Endothelial cell (in vitro differentiated cells): ENCODE data around the gene COL5A1. TPM values are rescaled to one million over a fixed set of nuclear protein-coding genes. Genes with fewer than 3 reads are reported as not detected.
A peak's percentile ranks its signal among the peaks of the same experiment; 100 is the strongest.

Experiments
- DNase-seq: peaks from one replicate; pipeline ENCODE4 v3.0.0; 2021; ENCODE audit warnings: low spot score
- H3K27ac Mint-ChIP-seq: one replicate; pipeline ENCODE4 v1.8.0; 2021; ENCODE audit warnings: mixed read lengths, inconsistent platforms; ENCODE audit not compliant: unreplicated experiment
- H3K27me3 Mint-ChIP-seq: one replicate; pipeline ENCODE4 v1.8.0; 2021; ENCODE audit warnings: mild to moderate bottlenecking, moderate library complexity, mixed read lengths, inconsistent platforms; ENCODE audit not compliant: unreplicated experiment
- H3K36me3 Mint-ChIP-seq: one replicate; pipeline ENCODE4 v1.8.0; 2021; ENCODE audit warnings: mild to moderate bottlenecking, low read depth, mixed read lengths, inconsistent platforms; ENCODE audit not compliant: unreplicated experiment
- H3K4me1 Mint-ChIP-seq: one replicate; pipeline ENCODE4 v1.8.0; 2021; ENCODE audit warnings: mild to moderate bottlenecking, mixed read lengths, inconsistent platforms; ENCODE audit not compliant: unreplicated experiment
- H3K4me3 Mint-ChIP-seq: one replicate; pipeline ENCODE4 v1.8.0; 2021; ENCODE audit warnings: mild to moderate bottlenecking, mixed read lengths, inconsistent platforms; ENCODE audit not compliant: unreplicated experiment
- H3K9me3 Mint-ChIP-seq: one replicate; pipeline ENCODE4 v1.8.0; 2021; ENCODE audit warnings: mixed read lengths, inconsistent platforms; ENCODE audit not compliant: unreplicated experiment
- CTCF ChIP-seq: fragments of 200-600 bp; sonication (generic); IDR thresholded peaks from one replicate; pipeline ENCODE4 v1.5.0; 2021; ENCODE audit warnings: antibody characterized with exemption; ENCODE audit not compliant: unreplicated experiment
- total RNA-seq: library from RNA; stranded (reverse); fragmentation: NEBNext Ultra II Directional; extraction: Animal tissue kit (Norgen Biotek cat#: 25700); gene quantifications from one replicate; pipeline ENCODE4 v1.2.1, GENCODE V29; 2021; ENCODE audit not compliant: unreplicated experiment

Gene COL5A1
- total RNA-seq, 1 donor from 2014 or later = 24.3 TPM

- H3K27me3 Mint-ChIP-seq = peaks cover 1% of the 10 kb centered on the region
- H3K9me3 Mint-ChIP-seq = no peaks in the 10 kb centered on the region
- H3K36me3 Mint-ChIP-seq = no peaks in the 10 kb centered on the region
- TF ChIP-seq CTCF = peak; percentile 82
- peak; percentile 86 for DNase-seq
- no peak overlapping the region for H3K27ac Mint-ChIP-seq
- no peak overlapping the region for H3K4me3 Mint-ChIP-seq
- peaks cover 3% of the 10 kb centered on the region for H3K4me1 Mint-ChIP-seq
Measured at GRCh38 chr9:134689321-134690181, 47.9 kb downstream of the COL5A1 start.

- no peak for TF ChIP-seq CTCF
- Mint-ChIP-seq H3K4me3 (no peak overlapping the region), H3K27ac (no peak overlapping the region), H3K4me1 (peaks cover 3% of the 10 kb centered on the region), H3K36me3 (no peaks in the 10 kb centered on the region), H3K9me3 (no peaks in the 10 kb centered on the region), H3K27me3 (peaks cover 1% of the 10 kb centered on the region)
- DNase-seq = no peak
Measured at GRCh38 chr9:134690301-134690751, 48.7 kb downstream of the COL5A1 start.

GRCh38 chr9:134690946-134691694, 49.5 kb downstream of the COL5A1 start:
- Mint-ChIP-seq H3K4me3 (no peak overlapping the region), H3K27me3 (peaks cover 1% of the 10 kb centered on the region), H3K4me1 (peaks cover 3% of the 10 kb centered on the region), H3K9me3 (no peaks in the 10 kb centered on the region), H3K36me3 (no peaks in the 10 kb centered on the region), H3K27ac (no peak overlapping the region)
- no peak for DNase-seq
- no peak for TF ChIP-seq CTCF

GRCh38 chr9:134691695-134692572, 50.3 kb downstream of the COL5A1 start:
- H3K4me1 Mint-ChIP-seq = peaks cover 3% of the 10 kb centered on the region
- no peak for TF ChIP-seq CTCF
- no peak for DNase-seq

More at GRCh38 chr9:134691695-134692572, 50.3 kb downstream of the COL5A1 start:
- H3K36me3 Mint-ChIP-seq = no peaks in the 10 kb centered on the region
- H3K4me3 Mint-ChIP-seq = no peak overlapping the region
- peaks cover 1% of the 10 kb centered on the region for H3K27me3 Mint-ChIP-seq
- no peak overlapping the region for H3K27ac Mint-ChIP-seq
- H3K9me3 Mint-ChIP-seq = no peaks in the 10 kb centered on the region
